OCI-LY3 (cell line): ENCODE data around the gene KLHDC4.

Experiments used
- EZH2phosphoT487 ChIP-seq: fragments of 200-600 bp; shearing (Covaris generic); IDR thresholded peaks from 2 replicates; pipeline ENCODE4 v1.6.1; 2018; ENCODE audit warnings: antibody characterized with exemption, mixed run types, low read depth
- TF ChIP-seq, protein P1 (sequence below): fragments of 200-600, 300-600 bp; sonication (generic); IDR thresholded peaks from 2 replicates; pipeline ENCODE4 v1.5.1; 2014; ENCODE audit warnings: antibody characterized with exemption, low read length, low read depth

DNA sequence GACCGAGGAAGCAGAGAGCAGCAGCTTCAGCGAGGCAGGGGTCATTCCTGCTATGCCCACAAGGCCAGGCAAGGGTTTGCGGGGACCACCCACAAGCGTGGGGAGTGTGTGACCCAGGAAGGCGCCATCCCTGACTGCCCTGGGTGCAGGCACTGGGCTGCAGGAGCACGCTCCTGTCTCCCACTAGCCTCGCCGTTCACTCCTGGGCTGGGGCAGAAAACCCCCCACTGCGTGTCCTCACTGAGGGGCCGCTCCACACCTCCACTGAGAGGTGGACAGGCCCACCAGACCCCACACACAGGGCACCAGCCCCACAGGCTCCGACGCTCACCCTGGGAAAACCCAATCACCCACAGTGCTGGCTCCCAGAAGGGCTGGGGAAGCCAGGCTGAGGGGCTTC, 56.1 kb downstream of the KLHDC4 start:
- TF ChIP-seq, protein P1, sequence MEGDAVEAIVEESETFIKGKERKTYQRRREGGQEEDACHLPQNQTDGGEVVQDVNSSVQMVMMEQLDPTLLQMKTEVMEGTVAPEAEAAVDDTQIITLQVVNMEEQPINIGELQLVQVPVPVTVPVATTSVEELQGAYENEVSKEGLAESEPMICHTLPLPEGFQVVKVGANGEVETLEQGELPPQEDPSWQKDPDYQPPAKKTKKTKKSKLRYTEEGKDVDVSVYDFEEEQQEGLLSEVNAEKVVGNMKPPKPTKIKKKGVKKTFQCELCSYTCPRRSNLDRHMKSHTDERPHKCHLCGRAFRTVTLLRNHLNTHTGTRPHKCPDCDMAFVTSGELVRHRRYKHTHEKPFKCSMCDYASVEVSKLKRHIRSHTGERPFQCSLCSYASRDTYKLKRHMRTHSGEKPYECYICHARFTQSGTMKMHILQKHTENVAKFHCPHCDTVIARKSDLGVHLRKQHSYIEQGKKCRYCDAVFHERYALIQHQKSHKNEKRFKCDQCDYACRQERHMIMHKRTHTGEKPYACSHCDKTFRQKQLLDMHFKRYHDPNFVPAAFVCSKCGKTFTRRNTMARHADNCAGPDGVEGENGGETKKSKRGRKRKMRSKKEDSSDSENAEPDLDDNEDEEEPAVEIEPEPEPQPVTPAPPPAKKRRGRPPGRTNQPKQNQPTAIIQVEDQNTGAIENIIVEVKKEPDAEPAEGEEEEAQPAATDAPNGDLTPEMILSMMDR: no peak
- TF ChIP-seq EZH2phosphoT487: no peak
